ENCODE measurements around the gene AUP1. TPM values are rescaled to one million over a fixed set of nuclear protein-coding genes. Genes with fewer than 3 reads are reported as not detected.

The AUP1 gene
- polyA plus RNA-seq, 2 of the 4 experiments (the other 2 are of a cell fraction), result 129 to 164 TPM

GRCh38 chr2:74553892-74554819 lies 24.6 kb upstream of the AUP1 start, which contains the start of the genes DOK1 and LOXL3:
TSS of gene DOK1 (plus strand) at chr2:74554720. CDS start at chr2:74554755, 35 bp downstream.
TSS of gene LOXL3 (minus strand) at chr2:74553942. CDS start at chr2:74552634, 1,308 bp downstream.
- peak; percentile 80 for DNase-seq (ENCODE audit: low read depth in 1 of 2, low spot score in 1 of 2)
- Histone ChIP-seq H3K4me2 (peak within 1 kb of the TSS; percentile 76), H3K4me1 (peaks cover 14% of the 10 kb centered on the region; the same call in 2 of the 3 replicates), H3K9me3 (no peaks in the 10 kb centered on the region), H3K4me3 (peak within 1 kb of the TSS; percentile 56), H3K27ac (peak within 1 kb of the TSS; percentile 63 to 96)
- WGBS (ENCODE audit: missing lambda C conversion rate), result 3% methylated on average over 20 of the region's 73 CpGs
- POLR2A ChIA-PET, result interaction anchor here (0.6 kb wide), 1 partner anchor 34 kb away, joined by 3 read pairs; no protein-coding TSS in a partner anchor
- peak; percentile 70; the same call in 1 of the 2 replicates for TF ChIP-seq PHF8 (IDR thresholded peaks at IDR 0.05; ENCODE audit: borderline replicate concordance, low read depth)
- TF ChIP-seq KDM1A (IDR thresholded peaks at IDR 0.05; ENCODE audit: low read depth), result peak; percentile 53; the same call in 1 of the 2 replicates
- TF ChIP-seq JUN (IDR thresholded peaks at IDR 0.05), result no peak; a peak in 1 of 5 replicates
- peak; percentile 99 for TF ChIP-seq MAFK (IDR thresholded peaks at IDR 0.05; ENCODE audit: partially characterized antibody)
- TF ChIP-seq ZNF302 (CRISPR knock-in tag; IDR thresholded peaks at IDR 0.05), result no peak
- 0 out of 2 replicates have a peak, but pooled peaks have one; percentile 43 for TF ChIP-seq RFX5 (IDR thresholded peaks at IDR 0.05)
- no peak for TF ChIP-seq FOSL2 (IDR thresholded peaks at IDR 0.05)
- TF ChIP-seq FOSL2 (CRISPR knock-in tag; IDR thresholded peaks at IDR 0.05), result peak; percentile 90
- no peak for TF ChIP-seq EP300 (IDR thresholded peaks at IDR 0.05)
- peak; percentile 35; the same call in 1 of the 2 replicates for TF ChIP-seq E2F6 (IDR thresholded peaks at IDR 0.05; ENCODE audit: borderline replicate concordance, low read depth)
- TF ChIP-seq SREBF2 (IDR thresholded peaks at IDR 0.05), result no peak
- no peak for TF ChIP-seq HOXB5 (CRISPR knock-in tag; IDR thresholded peaks at IDR 0.05)
- FAIRE-seq, result no peak
- CTCF ChIA-PET, result interaction anchor here (1.1 to 8.6 kb wide), 4 partner anchors 10 to 33 kb away, joined by 3 to 63 read pairs (median 11); no protein-coding TSS in a partner anchor
- peak; percentile 73 to 84 for ATAC-seq

GRCh38 chr2:74552914-74553811 lies 23.7 kb upstream of the AUP1 start:
- Histone ChIP-seq H3K4me3 (peak overlapping the region; percentile 56; the same call in 1 of the 3 replicates), H3K4me1 (peaks cover 17% of the 10 kb centered on the region), H3K9me3 (no peaks in the 10 kb centered on the region), H3K27ac (peak overlapping the region in 1 of 2 experiments; percentile 96; a peak in 4 of 6 replicates), H3K4me2 (peak overlapping the region; percentile 76)
- WGBS (ENCODE audit: missing lambda C conversion rate), result 87% methylated on average over 23 of the region's 27 CpGs
- DNase-seq (ENCODE audit: low read depth in 1 of 2, low spot score in 1 of 2) (no peak), ATAC-seq (no peak; a peak in 1 of 6 replicates), FAIRE-seq (no peak)
- ChIA-PET CTCF (interaction anchor here (1.1 to 8.6 kb wide), 4 partner anchors 9 to 34 kb away, joined by 3 to 63 read pairs (median 4); no protein-coding TSS in a partner anchor), POLR2A (no interaction called here)
- no peak for TF ChIP-seq MYC (IDR thresholded peaks at IDR 0.05; ENCODE audit: borderline replicate concordance, low read length)
- no peak for TF ChIP-seq NR3C1 (IDR thresholded peaks at IDR 0.05)
- no peak for TF ChIP-seq POLR2AphosphoS2 (conservative IDR thresholded peaks at IDR 0.05; ENCODE audit: low read length)
- no peak for TF ChIP-seq CEBPB (IDR thresholded peaks at IDR 0.05)
- no peak for TF ChIP-seq CHD2 (IDR thresholded peaks at IDR 0.05; ENCODE audit: low read length, partially characterized antibody)
- TF ChIP-seq RNF2 (IDR thresholded peaks at IDR 0.05; ENCODE audit: borderline replicate concordance, low read depth), result no peak
- TF ChIP-seq EP300 (IDR thresholded peaks at IDR 0.05), result no peak
- no peak for TF ChIP-seq NPAS2 (CRISPR knock-in tag; IDR thresholded peaks at IDR 0.05; ENCODE audit: borderline replicate concordance)
- TF ChIP-seq PHF8 (IDR thresholded peaks at IDR 0.05; ENCODE audit: borderline replicate concordance, low read depth), result no peak
- TF ChIP-seq TFCP2L1 (CRISPR knock-in tag; IDR thresholded peaks at IDR 0.05), result no peak
- no peak for TF ChIP-seq HEYL (CRISPR knock-in tag; IDR thresholded peaks at IDR 0.05)
- TF ChIP-seq ZNF302 (CRISPR knock-in tag; IDR thresholded peaks at IDR 0.05), result no peak
- TF ChIP-seq ATOH8 (CRISPR knock-in tag; IDR thresholded peaks at IDR 0.05; ENCODE audit: low read depth), result no peak
- no peak for TF ChIP-seq CHD4 (IDR thresholded peaks at IDR 0.05; ENCODE audit: borderline replicate concordance)
- no peak for TF ChIP-seq KDM1A (IDR thresholded peaks at IDR 0.05; ENCODE audit: low read depth)
- no peak for TF ChIP-seq HOXB5 (CRISPR knock-in tag; IDR thresholded peaks at IDR 0.05)
- TF ChIP-seq MAX (IDR thresholded peaks at IDR 0.05), result no peak
- TF ChIP-seq ZC3H11A (IDR thresholded peaks at IDR 0.05), result no peak
- no peak for TF ChIP-seq FOSL2 (IDR thresholded peaks at IDR 0.05)
- no peak for TF ChIP-seq FOSL2 (CRISPR knock-in tag; IDR thresholded peaks at IDR 0.05)
- TF ChIP-seq JUNB (IDR thresholded peaks at IDR 0.05), result no peak

Data from A549 (cell line).